SK-N-SH (cell line): ENCODE data around the gene RAB1A. TPM values are rescaled to one million over a fixed set of nuclear protein-coding genes. Genes with fewer than 3 reads are reported as not detected.

Source experiments
- CTCF ChIA-PET: fragments of 300-600, 350-600 bp; formaldehyde crosslinking; extraction: SDS; loops from one replicate; lab custom pipeline; 2021; lab: Yijun Ruan, JAX
- POLR2A ChIA-PET: fragments of 350-600 bp; sonication (Branson Sonifier 250); formaldehyde crosslinking; extraction: SDS; loops from one replicate; lab custom pipeline; 2020; ENCODE audit warnings: antibody characterized with exemption, inconsistent platforms; lab: Yijun Ruan, JAX
- DNase-seq: peaks from one replicate; pipeline ENCODE4 v3.0.0; 2012
- H2AFZ ChIP-seq: fragments of 200-600 bp; sonication (generic); 2 replicates; pipeline ENCODE4 v1.8.1; 2016; ENCODE audit warnings: antibody characterized with exemption, mild to moderate bottlenecking, low read depth
- H3F3A ChIP-seq: fragments of 200-600 bp; sonication (generic); replicated peaks from 2 replicates; pipeline ENCODE3; 2016; ENCODE audit warnings: antibody characterized with exemption, mild to moderate bottlenecking; ENCODE audit not compliant: insufficient read depth
- H3K27ac ChIP-seq, 2 experiments: fragments of 200-500 bp in 1 of 2; fragments of 200-600 bp in 1 of 2; sonication (Bioruptor generic) in 1 of 2; sonication (generic), shearing (Covaris generic) in 1 of 2; 2 replicates each; pipeline versions ENCODE4 v1.5.1 to v1.6.1; 2014 to 2016; ENCODE audit warnings: low read depth in 2 of 2, inconsistent platforms in 1 of 2, low read length in 1 of 2, mild to moderate bottlenecking in 1 of 2, mixed read lengths in 1 of 2
- H3K27me3 ChIP-seq: fragments of 200-600 bp; sonication (generic), shearing (Covaris generic); 2 replicates; pipeline ENCODE4 v1.6.1; 2016; ENCODE audit warnings: mixed run types; ENCODE audit not compliant: insufficient read depth
- H3K36me3 ChIP-seq, 2 experiments: fragments of 200-500 bp in 1 of 2; fragments of 200-600 bp in 1 of 2; sonication (Bioruptor generic) in 1 of 2; sonication (generic) in 1 of 2; replicated peaks in 1 of 2; 2 replicates each; pipeline versions ENCODE3 to v1.5.1; 2014 to 2016; ENCODE audit warnings: low read length in 1 of 2, mild to moderate bottlenecking in 1 of 2; ENCODE audit not compliant: insufficient read depth in 2 of 2, control insufficient read depth in 1 of 2
- H3K4me1 ChIP-seq, 2 experiments: fragments of 200-500 bp in 1 of 2; fragments of 200-600 bp in 1 of 2; sonication (Bioruptor generic) in 1 of 2; sonication (generic), shearing (Covaris generic) in 1 of 2; 2 replicates each; pipeline versions ENCODE4 v1.5.1 to v1.6.1; 2014 to 2016; ENCODE audit warnings: low read depth in 1 of 2, low read length in 1 of 2, mixed run types in 1 of 2; ENCODE audit not compliant: insufficient read depth in 2 of 2, control insufficient read depth in 1 of 2
- H3K4me2 ChIP-seq: fragments of 200-600 bp; sonication (generic), shearing (Covaris generic); 2 replicates; pipeline ENCODE4 v1.6.1; 2017; ENCODE audit warnings: mixed run types
- H3K4me3 ChIP-seq, 2 experiments: fragments of 200-500 bp in 1 of 2; fragments of 200-600 bp in 1 of 2; sonication (Bioruptor generic) in 1 of 2; sonication (generic), shearing (Covaris generic) in 1 of 2; 2 replicates each; pipeline versions ENCODE4 v1.5.1 to v1.8.1; 2014 to 2016; ENCODE audit warnings: low read depth in 2 of 2, inconsistent platforms in 1 of 2, low read length in 1 of 2, mild to moderate bottlenecking in 1 of 2, mixed read lengths in 1 of 2, moderate library complexity in 1 of 2
- H3K79me2 ChIP-seq: fragments of 200-600 bp; sonication (generic); 2 replicates; pipeline ENCODE4 v1.8.1; 2017; ENCODE audit warnings: mild to moderate bottlenecking; ENCODE audit not compliant: insufficient read depth
- H3K9ac ChIP-seq: fragments of 200-600 bp; sonication (generic); 2 replicates; pipeline ENCODE4 v1.6.1; 2017; ENCODE audit warnings: mixed run types
- H3K9me2 ChIP-seq: fragments of 200-600 bp; sonication (generic); 2 replicates; pipeline ENCODE4 v1.6.1; 2017; ENCODE audit warnings: mixed run types
- H3K9me3 ChIP-seq: fragments of 200-600 bp; sonication (generic); 2 replicates; pipeline ENCODE4 v1.6.1; 2017; ENCODE audit warnings: mixed run types, mild to moderate bottlenecking, moderate library complexity
- H4K20me1 ChIP-seq: fragments of 200-600 bp; sonication (generic); 2 replicates; pipeline ENCODE4 v1.6.1; 2017; ENCODE audit warnings: mild to moderate bottlenecking, mixed run types; ENCODE audit not compliant: insufficient read depth
- CTCF ChIP-seq: fragments of 200-600 bp; sonication (generic); IDR thresholded peaks from 2 replicates; pipeline ENCODE4 v1.6.1; 2017; ENCODE audit warnings: antibody characterized with exemption, mild to moderate bottlenecking, moderate library complexity
- ELF1 ChIP-seq: IDR thresholded peaks from 2 replicates; pipeline ENCODE4 v1.4.0; 2012
- EP300 ChIP-seq, 2 experiments: IDR thresholded peaks; 2 replicates each; pipeline versions ENCODE4 v1.4.0 to v1.6.1; 2012; ENCODE audit warnings: borderline replicate concordance in 1 of 2, low read depth in 1 of 2, low read length in 1 of 2
- EZH2phosphoT487 ChIP-seq: fragments of 200-600 bp; sonication (generic); IDR thresholded peaks from 2 replicates; pipeline ENCODE4 v1.6.1; 2017; ENCODE audit warnings: low read depth, mixed run types, mild to moderate bottlenecking, antibody characterized with exemption, moderate library complexity, borderline replicate concordance
- FOSL2 ChIP-seq: IDR thresholded peaks from 2 replicates; pipeline ENCODE4 v1.4.0; 2012; ENCODE audit warnings: low read depth, mild to moderate bottlenecking, moderate library complexity, borderline replicate concordance
- FOXM1 ChIP-seq: IDR thresholded peaks from 2 replicates; pipeline ENCODE4 v1.4.0; 2012; ENCODE audit warnings: low read depth, mild to moderate bottlenecking
- GABPA ChIP-seq: IDR thresholded peaks from 2 replicates; pipeline ENCODE4 v1.4.0; 2012; ENCODE audit warnings: low read depth, mild to moderate bottlenecking
- IRF3 ChIP-seq: fragments of 150-350 bp; IDR thresholded peaks from 2 replicates; pipeline ENCODE4 v1.6.1; 2016; ENCODE audit warnings: mild to moderate bottlenecking, low read depth, low read length
- MXI1 ChIP-seq: IDR thresholded peaks from 2 replicates; pipeline ENCODE4 v1.6.1; 2012; ENCODE audit warnings: mild to moderate bottlenecking, low read depth, low read length, improper control_type of control experiment
- NFIC ChIP-seq: IDR thresholded peaks from 2 replicates; pipeline ENCODE4 v1.4.0; 2012; ENCODE audit warnings: borderline replicate concordance
- NRF1 ChIP-seq: IDR thresholded peaks from 2 replicates; pipeline ENCODE4 v1.6.1; 2012; ENCODE audit warnings: low read depth, mild to moderate bottlenecking, low read length
- POLR2AphosphoS5 ChIP-seq: IDR thresholded peaks from 2 replicates; pipeline ENCODE4 v1.6.1; 2012; ENCODE audit warnings: low read depth, low read length
- RCOR1 ChIP-seq: fragments of 150-350 bp; IDR thresholded peaks from 2 replicates; pipeline ENCODE4 v1.6.1; 2017; ENCODE audit warnings: antibody characterized with exemption, low read length
- RXRA ChIP-seq: IDR thresholded peaks from 2 replicates; pipeline ENCODE4 v1.4.0; 2012; ENCODE audit warnings: low read depth, mild to moderate bottlenecking, borderline replicate concordance
- SIN3A ChIP-seq: IDR thresholded peaks from 2 replicates; pipeline ENCODE4 v1.6.1; 2012; ENCODE audit warnings: low read depth, mild to moderate bottlenecking, low read length, moderate library complexity, borderline replicate concordance
- SMC3 ChIP-seq: IDR thresholded peaks from 2 replicates; pipeline ENCODE4 v1.6.1; 2012; ENCODE audit warnings: low read depth, low read length, improper control_type of control experiment
- TCF12 ChIP-seq: IDR thresholded peaks from 2 replicates; pipeline ENCODE4 v1.4.0; 2012
- TEAD4 ChIP-seq: IDR thresholded peaks from 2 replicates; pipeline ENCODE4 v1.4.0; 2012; ENCODE audit warnings: mild to moderate bottlenecking, borderline replicate concordance; ENCODE audit not compliant: insufficient read depth
- USF1 ChIP-seq: IDR thresholded peaks from 2 replicates; pipeline ENCODE4 v1.4.0; 2012; ENCODE audit warnings: low read depth, borderline replicate concordance
- USF2 ChIP-seq: fragments of 150-350 bp; IDR thresholded peaks from 2 replicates; pipeline ENCODE4 v1.6.1; 2017; ENCODE audit warnings: antibody characterized with exemption, low read length, low read depth, borderline replicate concordance
- WGBS: methylation state at CpG from one replicate; pipeline ENCODE4 v1.1.6; 2017; ENCODE audit warnings: low lambda C conversion rate; 5-methylcytosine and 5-hydroxymethylcytosine counted together
- polyA plus RNA-seq, 3 experiments: library from polyadenylated mRNA; depleted of rRNA; stranded (reverse); fragments of >200 nt; gene quantifications; 2 replicates each; pipeline ENCODE4 v1.2.3, GENCODE V29; 2012
- TF ChIP-seq, protein P1 (sequence below): IDR thresholded peaks from 2 replicates; pipeline ENCODE4; 2012

Gene RAB1A
- polyA plus RNA-seq, 1 of the 3 experiments (the other 2 are of a cell fraction), result 113 TPM

DNA sequence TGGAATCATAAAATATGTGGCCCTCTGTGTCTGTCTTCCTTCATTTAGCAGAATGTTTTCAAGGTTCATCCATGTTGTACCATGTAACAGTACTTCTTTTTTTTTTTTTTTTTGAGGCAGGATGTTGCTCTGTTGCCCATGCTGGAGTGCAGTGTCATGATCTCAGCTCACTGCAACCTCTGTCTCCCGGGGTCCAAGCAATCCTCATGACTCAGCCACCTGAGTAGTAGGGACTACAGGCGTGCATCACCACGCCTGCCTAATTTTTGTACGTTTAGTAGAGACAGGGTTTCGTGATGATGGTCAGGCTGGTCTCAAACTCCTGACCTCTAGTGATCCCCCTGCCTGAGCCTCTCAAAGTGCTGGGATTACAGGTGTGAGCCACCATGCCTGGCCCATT, 31.2 kb downstream of the RAB1A start (continued):
- TF ChIP-seq, protein P1, sequence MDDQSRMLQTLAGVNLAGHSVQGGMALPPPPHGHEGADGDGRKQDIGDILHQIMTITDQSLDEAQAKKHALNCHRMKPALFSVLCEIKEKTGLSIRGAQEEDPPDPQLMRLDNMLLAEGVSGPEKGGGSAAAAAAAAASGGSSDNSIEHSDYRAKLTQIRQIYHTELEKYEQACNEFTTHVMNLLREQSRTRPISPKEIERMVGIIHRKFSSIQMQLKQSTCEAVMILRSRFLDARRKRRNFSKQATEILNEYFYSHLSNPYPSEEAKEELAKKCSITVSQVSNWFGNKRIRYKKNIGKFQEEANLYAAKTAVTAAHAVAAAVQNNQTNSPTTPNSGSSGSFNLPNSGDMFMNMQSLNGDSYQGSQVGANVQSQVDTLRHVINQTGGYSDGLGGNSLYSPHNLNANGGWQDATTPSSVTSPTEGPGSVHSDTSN, result no peak
- TF ChIP-seq NFIC, result no peak
- no peak for TF ChIP-seq RCOR1
- TF ChIP-seq FOXM1, result no peak
- TF ChIP-seq MXI1, result no peak
- TF ChIP-seq NRF1, result no peak
- no peak for TF ChIP-seq SMC3
- TF ChIP-seq GABPA, result no peak
- TF ChIP-seq, all 33 proteins: peak for 0

DNA sequence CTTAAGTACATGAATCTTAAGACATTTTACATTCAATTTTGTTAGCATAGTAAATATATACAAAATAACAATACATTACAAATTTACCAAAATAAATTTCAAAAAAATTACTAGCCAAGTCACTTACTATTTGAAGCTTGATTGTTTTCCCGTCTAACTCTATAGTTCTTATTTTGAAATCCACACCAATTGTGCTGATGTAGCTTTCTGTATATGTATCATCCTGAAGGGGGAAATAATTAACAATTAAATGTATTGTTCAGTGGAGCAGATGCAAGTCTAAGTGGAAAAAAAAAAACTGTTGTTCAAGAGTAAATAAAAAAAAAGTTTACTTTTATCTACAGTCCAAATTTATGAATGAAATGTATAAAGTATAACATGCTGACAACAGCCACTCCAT, 32.1 kb downstream of the RAB1A start:
- TF ChIP-seq EZH2phosphoT487 (no peak), NRF1 (no peak), CTCF (no peak), RXRA (no peak), IRF3 (no peak), POLR2AphosphoS5 (no peak), USF2 (no peak), USF1 (no peak), EP300 (IDR thresholded peaks at IDR 0.05; ENCODE audit: borderline replicate concordance in 1 of 2, low read depth in 1 of 2, low read length in 1 of 2) (no peak), ELF1 (no peak), FOSL2 (no peak), MXI1 (no peak), SIN3A (no peak), TEAD4 (no peak), NFIC (no peak), TCF12 (no peak), FOXM1 (no peak)
- TF ChIP-seq, all 33 proteins: peak for 0
- no peak overlapping the region for H3K27ac ChIP-seq
- WGBS, result 93% methylated on average over 1 of the region's 1 CpG
- no peak overlapping the region for H2AFZ ChIP-seq
- H3K4me3 ChIP-seq, result no peak overlapping the region
- no peaks in the 10 kb centered on the region for H3K9me3 ChIP-seq
- H3K9me2 ChIP-seq, result no peaks in the 10 kb centered on the region
- H3K27me3 ChIP-seq, result no peaks in the 10 kb centered on the region
- H3K4me2 ChIP-seq, result no peak overlapping the region
- H3K36me3 ChIP-seq, result peaks cover 28 to 77% of the 10 kb centered on the region in 2 experiments
- peaks cover 19% of the 10 kb centered on the region for H3F3A ChIP-seq
- H3K9ac ChIP-seq, result no peak overlapping the region
- CTCF ChIA-PET, result no interaction called here
- H4K20me1 ChIP-seq, result peaks cover 97% of the 10 kb centered on the region
- DNase-seq, result no peak
- POLR2A ChIA-PET, result no interaction called here
- peaks cover 100% of the 10 kb centered on the region for H3K79me2 ChIP-seq
- H3K4me1 ChIP-seq, result no peaks in the 10 kb centered on the region; a peak in 1 of 4 replicates
